HG02973 (cell line): ENCODE results near the gene KCNAB1.
"Not testable (repeated sequence)": the region's sequence is repeated elsewhere in the genome, so short reads cannot be mapped to it uniquely, and the experiment has no call there.

Source experiments
- ATAC-seq: cut with Tn5 transposase; IDR thresholded peaks from one replicate; pipeline ENCODE4 v1.9.1; 2021; ENCODE audit warnings: moderate library complexity; ENCODE audit not compliant: unreplicated experiment

Gene KCNAB1

DNA sequence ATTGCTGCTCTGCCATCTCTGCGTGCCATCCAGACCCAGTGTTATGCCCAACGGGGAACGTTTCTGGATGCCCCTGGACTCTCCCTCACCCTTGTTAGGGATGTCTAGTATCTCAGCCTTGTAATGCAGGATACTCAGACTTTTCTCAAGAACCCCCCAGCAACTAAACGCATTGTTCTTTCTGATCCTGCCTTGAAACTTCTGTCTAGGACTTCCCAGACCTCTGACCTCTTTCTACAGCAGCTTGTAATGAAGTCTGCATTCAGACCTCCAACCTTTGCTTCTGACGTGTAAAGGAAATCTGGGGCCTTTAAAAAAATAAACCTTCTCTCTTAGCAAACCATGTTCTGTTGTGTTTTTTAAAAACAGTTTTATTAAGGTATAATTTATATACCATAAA, 139.5 kb downstream of the KCNAB1 start:
- ATAC-seq: no peak

DNA sequence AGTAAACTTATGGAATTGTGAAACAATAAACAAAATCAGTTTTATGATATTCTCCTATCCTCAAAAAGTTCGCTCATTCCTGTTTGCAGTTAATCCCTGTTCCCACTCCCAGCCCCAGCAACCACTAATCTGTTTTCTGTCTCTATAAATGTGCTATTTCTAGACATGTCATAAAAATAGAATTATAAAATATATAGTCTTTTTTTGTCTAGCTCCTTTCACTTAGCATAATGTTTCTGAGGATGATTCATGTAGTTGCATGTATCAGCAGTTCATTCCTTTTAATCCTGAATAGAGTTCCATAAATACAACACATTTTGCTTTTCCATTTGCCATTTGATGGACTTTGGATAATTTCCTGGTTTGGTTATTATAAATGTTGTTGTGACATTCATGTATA, 140.0 kb downstream of the KCNAB1 start:
- no peak for ATAC-seq

DNA sequence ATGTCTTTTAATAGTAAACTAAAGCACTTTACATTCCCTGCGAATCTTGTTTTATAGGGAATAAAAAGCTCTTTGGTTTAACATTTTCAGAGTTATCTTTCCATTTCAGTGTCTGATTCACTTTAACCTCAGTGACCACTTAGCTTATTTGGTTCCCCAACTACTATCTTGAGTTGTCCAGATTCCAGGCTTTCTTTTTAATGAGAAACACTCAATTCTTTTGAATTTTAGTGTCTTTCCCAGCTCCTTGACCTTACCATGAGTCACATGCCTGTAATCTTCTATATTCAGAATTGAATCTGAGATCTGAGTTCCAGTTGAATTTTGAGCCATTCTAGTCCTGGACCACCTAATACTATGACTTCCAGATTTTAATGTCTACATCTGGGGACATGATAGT, 144.4 kb downstream of the KCNAB1 start:
- ATAC-seq: no peak

DNA sequence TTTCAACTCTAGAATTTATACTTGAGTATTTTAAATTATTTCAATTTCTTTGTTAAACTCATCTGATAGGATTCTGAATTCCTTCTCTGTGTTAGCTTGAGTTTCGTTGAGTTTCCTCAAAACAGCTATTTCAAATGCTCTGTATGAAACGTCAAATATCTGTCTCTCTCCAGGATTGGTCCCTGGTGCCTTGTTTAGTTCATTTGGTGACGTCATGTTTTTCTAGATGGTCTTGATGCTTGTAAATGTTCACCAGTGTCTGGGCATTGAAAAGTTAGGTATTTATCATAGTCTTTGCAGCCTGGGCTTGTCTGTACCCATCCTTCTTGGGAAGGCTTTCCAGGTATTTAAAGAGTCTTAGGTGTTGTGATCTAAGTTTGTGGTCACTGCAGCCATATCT, 151.1 kb downstream of the KCNAB1 start:
- no peak for ATAC-seq

DNA sequence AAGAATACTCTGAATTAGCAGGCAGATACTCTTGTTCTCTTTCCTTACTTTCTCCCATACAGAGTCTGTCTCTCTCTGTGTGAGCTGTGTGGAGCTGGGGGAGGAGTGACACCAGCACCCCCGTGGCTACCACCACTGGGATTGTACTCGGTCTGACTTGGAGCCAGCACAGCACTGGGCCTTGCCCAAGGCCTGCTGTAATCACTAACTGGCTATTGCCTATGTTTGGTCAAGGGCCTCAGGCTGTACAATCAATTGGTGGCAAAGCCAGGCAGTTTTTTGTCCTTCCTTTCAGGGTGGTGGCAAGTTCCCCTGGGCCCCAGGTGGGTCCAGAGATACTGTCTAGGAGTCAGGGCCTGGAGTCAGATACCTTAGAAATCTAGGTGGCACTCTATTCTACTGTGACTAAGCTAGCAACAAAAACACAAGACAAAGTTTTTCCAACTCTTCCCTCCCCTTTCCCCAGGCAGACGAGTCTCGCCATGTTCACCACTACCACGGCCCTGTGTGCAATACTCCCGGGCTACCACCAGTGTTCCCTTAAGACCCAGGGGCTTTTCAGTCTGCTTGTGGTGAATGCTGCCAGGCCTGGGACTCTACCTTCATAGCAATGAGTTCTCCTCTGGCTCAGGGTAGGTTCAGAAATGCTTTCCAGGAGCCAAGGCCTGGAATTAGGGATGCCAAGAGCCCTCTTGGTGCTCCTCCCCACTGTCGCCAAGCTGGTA, 151.8 kb downstream of the KCNAB1 start:
- no peak for ATAC-seq

DNA sequence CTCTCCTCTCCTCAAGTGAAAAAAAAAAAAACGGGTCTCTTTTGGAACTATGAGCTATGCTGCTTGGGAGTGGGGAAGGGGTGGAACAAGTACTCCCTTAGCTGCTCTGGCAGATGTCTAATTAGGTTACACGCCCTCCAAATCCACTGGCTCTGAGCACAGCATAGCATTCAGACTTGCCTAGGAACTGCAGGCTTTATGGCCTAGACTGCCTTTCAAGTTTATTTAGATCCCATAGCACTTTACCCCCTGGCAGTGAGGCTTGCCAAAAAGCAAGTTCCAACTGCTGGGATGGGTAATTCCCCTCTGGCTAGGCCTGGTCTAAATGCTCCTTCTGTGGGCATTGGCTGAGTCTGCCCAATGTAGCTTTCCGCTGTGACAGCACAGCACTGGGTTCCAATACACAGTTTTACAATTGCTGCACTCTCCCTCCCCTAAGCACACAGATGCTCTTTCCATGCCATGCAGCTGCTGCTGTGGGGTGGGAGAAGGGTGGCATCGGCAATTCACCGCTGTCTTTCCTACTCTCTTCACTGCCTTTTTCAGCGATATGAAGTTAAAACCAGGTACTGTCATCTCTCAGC, 152.8 kb downstream of the KCNAB1 start:
- no peak for ATAC-seq

DNA sequence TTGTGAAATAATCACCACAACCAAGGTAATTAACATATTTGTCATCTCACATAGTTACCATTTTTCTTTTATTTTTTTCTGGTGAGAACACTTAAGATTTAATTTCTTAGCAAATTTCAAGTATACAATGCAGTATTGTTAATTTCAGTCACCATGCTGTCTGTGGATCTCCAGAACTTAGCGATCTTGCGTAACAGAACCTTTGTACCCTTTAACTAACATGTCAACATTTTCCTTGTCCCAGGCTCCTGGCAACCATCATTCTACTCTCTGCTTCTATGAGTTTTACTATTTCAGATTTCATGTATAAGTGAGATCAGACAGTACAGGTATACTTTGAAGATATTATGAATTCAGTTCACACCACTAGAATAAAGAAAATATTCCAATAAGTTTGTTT, 154.4 kb downstream of the KCNAB1 start:
- no peak for ATAC-seq

DNA sequence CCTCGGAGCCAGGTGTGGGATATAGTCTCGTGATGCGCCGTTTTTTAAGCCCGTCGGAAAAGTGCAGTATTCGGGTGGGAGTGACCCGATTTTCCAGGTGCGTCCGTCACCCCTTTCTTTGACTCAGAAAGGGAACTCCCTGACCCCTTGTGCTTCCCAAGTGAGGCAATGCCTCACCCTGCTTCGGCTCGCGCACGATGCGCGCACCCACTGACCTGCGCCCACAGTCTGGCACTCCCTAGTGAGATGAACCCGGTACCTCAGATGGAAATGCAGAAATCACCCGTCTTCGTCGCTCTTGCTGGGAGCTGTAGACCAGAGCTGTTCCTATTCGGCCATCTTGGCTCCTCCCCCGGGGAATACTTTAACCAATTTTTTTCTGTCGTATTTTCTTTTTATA, 164.3 kb downstream of the KCNAB1 start:
- not testable (repeated sequence) for ATAC-seq

DNA sequence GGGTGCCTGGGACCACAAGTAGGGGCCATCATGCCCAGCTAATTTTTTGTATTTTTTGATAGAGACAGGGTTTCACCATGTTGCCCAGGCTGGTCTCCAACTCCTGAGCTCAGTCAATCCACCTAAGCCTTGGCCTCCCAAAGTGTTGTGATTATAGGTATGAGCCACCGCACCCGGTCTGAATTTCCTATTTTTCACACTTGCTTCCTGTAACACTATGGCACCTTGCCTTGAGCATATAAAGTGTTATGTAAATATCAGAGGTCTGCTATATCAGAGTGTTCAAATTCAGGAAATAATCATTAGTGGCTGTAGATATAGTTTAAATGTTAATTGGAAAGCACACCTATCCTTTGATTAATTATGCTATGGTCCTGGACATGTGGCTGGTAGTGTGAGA, 165.2 kb downstream of the KCNAB1 start:
- no peak for ATAC-seq

DNA sequence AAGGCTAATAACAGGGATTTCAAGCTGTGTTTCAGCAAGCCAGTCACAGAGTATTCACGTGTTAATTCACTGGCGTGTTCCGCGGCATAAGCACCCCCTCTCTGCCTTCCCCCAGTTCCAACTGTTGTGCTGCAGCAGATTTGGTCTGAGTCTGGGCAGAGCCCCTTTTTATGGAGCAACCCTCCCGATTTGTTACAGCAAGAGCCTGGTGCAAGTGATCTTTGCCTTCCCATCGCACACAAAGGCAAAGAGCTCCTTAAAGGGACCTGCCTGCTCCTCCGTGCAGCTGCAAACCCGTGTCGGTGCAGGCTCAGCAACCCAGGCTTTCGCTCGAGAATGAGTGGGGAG, 170.5 kb downstream of the KCNAB1 start:
- ATAC-seq: no peak

DNA sequence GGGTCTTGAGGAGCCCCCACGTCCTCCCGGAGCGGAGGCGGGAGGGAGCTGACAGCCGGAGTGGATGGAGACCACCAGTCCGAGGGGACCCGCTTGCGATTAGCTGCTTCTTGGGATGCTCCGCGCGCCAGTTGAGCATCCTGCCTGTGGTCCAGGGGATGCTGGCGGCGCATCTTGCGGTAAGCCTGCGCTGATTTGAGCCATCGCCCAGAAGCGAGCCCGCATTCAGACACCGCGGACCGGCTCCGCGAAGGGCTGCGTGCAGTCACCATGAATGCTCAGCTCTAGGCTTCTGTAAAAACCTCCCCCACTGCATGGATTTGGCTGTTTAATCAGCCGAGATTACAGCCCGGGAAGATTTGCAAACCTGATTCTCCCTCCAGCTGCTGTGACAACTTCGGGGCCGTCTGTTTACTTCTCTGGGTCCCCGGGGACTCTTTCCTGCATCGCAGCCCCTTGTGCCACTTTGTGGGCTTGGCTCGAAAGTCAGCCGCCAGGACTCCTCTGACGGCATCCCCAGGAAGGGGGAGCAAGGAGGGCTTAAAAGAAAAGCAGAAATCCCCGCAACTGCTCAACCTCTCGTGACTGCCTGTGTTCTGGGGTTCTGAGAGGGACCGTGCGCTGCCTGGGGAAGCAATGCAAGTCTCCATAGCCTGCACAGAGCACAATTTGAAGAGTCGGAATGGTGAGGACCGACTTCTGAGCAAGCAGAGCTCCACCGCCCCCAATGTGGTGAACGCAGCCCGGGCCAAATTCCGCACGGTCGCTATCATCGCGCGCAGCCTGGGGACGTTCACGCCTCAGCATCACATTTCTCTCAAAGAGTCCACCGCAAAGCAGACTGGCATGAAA, 171.1 kb downstream of the KCNAB1 start:
- ATAC-seq: no peak

DNA sequence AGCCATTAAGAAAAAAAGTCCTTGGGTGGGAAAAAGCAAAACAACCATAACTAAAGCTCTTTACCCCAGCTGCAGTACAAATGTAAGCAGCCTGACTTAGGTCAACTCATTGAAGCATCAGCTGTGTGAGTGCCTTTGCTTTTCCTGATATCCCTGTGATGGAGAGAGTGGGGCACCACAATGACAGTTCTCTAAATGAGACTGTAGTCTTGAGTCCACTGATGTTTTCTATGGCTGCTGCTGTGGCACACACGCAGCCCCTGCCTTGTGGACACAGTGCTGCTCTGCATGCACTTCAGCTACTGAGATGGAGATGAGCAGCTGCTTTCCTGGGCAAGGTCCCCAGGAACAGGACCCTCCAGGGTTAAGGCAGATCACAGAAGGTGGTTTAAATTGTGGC, 173.2 kb downstream of the KCNAB1 start:
- no peak for ATAC-seq

DNA sequence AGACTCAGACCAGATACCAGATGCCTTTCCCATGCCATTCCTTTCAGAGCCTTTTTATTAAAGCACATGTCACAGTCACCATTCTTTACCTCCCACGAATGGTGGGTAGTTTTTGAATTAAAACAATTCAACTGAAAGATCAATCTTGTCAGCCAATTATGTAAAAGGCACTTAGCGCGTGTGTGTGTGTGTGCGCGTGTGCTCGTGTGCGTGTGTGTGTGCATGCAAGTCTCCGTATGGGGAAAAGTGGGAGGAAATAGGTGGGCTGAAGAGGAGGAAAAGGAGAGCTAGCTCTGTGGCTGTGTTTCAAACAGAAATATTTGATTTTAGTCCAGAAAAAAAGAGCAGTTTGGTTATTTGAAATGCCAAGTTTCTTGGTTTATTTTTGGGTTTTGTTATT, 177.2 kb downstream of the KCNAB1 start:
- ATAC-seq: no peak

DNA sequence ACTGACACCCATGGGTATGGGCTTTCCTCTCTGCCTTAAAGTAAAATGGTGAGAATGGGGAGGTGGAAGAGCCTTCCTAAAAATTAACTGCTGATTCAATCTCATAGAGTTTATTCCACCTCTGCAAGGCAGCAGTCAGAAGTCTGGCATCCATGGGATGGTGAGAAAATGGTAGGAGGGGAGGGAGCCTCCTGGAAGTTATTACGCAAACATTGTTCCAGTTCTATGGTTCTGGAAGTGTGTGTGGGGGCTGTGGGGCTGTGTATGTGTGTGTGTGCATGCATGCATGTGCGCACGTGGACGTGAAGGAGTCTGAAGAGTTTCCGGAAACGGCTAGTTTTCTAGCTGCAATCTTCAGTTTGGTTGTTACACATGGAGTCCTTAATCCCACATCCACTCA, 177.6 kb downstream of the KCNAB1 start:
- ATAC-seq: no peak

DNA sequence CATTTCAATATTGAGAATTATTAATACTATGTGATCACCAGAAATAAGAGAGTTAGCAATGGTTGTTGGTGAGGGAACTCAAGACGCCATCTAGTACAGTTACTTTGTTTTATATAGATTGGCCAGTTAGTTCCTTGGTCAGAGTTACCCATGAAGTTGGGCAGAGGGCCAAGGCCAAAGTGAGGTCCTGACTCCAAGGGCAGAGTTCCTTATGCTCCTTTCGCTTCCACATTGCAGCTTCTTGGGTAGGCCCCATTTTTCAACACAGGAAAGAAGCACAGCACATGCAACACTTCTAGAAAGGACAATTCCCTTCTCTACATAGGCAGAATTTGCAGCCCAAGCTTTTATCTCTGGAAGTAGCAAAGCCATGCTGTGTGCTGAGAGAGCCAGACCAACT, 178.6 kb downstream of the KCNAB1 start:
- ATAC-seq: no peak

DNA sequence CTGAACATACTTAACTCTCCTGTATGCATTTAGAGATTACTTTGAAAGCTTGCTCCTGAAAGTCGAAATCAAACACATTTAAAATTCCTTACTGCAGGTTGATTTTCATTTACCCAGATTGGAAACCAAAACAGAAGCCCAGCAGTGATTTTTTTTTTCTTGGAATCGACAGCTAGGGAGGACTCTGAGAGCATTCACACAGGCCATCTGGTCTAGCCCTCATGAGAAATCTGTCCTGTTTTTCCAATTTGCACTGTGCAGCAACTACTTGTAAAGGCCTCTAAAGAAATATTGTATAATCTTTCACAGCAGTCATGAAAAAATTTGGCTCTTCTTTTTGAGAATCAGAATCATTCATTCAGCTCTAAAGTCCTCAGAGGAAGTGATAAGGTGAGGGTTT, 179.2 kb downstream of the KCNAB1 start:
- no peak for ATAC-seq

DNA sequence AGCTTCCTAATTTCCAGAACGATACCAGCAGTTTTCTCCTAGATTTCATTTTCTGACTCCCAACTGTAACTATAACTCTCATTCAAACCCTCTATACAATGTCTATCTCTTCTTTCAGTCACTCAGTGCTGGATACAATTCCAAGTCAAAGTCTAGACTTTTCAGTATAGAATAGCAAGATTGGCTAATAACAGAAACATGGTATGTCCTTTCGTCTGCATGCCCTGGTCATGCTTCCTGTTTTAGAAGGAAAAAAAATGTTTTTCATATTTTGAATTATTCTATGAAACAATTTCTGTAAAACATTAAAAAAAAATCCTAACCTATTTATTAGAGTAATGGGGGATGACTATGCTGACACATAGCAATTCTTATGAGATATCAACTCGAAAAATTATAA, 180.0 kb downstream of the KCNAB1 start:
- ATAC-seq: no peak

DNA sequence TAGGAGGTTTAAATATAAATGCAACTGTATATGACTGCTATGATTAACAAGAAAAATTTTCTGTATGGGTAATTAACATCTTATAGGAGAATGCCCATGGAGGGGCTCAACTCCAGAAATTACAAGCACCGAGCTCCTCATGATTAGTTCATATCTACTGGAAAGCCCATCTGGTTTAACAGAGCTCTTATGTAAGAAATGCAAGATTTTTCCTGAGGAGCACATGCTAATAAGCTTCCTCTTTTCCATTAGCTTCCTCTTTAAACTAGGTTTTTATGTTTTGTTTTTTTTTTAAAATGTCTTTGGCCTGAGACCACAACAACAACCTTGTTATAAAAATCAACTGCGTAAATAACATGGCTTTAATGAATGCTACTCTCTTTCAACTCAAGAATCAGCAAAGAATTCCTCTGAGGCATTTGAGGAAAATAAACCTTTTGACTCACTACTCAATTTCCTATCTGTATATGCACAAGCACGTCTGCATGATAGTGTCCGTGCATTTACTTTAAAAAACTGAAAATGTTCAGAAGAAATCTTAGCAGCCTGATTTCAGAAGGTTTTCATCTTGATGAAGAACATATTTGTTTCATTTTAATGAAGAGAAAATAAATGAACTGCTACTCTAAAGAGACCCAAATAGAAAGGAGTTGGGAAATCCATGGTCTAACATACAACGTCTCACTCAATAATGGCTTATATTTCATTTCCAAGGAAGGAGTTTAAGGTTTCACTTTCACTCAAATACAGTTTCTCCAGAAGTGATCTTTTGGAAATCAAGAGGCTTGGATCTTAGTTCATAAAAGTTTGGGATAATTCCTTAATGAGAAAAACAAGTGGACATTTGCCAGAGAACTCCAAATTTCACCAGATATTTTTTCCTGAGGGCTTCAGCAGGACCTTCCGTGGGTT, 180.8 kb downstream of the KCNAB1 start:
- ATAC-seq: no peak

DNA sequence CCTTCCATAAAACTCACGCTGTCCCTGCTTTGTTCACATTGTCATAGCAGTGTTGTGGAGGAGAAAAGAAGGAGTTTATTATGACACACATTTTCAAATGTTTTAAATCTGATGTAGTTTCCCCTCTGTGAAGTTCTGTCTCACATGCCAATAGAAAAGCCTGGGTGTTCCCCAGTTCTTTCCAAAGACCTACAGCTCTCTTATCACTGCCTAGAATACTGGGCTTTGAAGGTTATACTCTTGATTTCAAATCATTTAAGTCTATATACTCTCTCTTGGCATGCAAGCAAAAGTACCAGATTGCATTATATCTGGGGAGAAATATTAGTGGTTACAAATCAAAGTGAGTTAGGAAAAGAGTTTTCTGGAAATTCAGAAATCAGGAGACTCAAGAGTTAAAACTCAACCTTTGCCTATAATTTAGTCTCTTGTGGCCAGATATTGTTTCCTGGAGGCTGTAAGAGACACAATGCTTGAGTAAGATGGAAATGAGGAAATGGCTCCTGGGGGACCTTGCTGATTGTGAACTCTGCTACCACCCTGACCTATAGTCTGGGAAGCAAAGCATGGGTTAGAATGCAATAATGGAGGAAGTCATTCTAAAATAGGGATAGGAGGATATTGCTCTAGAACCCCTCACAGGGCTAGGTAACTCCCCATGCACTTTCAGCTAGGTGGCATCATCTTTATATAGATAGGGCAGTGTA, 182.8 kb downstream of the KCNAB1 start:
- ATAC-seq: no peak

DNA sequence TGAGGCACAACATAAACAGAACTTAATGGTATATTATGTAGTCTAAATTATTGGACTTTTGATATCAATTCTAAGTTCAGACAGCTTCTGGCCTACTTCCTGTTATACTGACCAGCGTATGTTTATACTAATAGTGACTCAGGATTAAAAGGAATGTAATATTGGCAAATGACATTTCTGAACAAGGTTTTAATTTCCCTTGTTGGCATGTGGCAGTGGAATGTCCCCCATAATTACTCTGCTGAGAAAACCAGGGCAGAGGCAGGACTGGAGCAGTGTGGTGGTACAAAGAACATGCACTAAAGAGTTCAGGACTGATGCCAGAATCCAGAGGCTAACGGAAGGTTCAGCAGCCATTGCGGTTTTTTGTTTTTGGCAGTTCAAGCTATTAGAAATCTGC, 184.0 kb downstream of the KCNAB1 start:
- no peak for ATAC-seq

DNA sequence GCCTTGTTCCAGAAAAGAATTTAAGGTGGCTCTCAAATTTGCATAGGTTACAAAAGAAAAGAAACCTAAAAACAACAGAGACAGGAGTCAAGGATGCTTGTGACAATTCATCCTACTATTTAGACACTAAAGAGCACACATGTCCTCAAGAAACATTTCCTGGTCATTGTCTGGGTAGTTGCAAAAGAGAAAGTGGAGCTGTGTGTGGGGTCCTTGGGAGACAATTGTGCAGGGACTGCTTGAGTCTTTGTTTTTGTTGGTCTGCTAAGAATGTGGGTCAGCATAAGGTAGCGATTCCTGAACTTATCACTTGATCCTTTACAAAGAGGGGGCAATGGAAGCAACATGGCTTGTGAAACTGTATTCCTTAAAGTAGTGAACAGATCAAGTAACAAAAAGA, 185.3 kb downstream of the KCNAB1 start:
- ATAC-seq: no peak
